Heart right ventricle (tissue), 16 donors: Measurements from ENCODE around the gene SMARCA2. TPM values are rescaled to one million over a fixed set of nuclear protein-coding genes. Genes with fewer than 3 reads are reported as not detected.

ENCODE experiments used
- ATAC-seq, 8 donors: fragments of 200-7000 bp; cut with Tn5 transposase; one replicate each; pipeline ENCODE4 v1.9.1; 2020; ENCODE audit warnings: mild to moderate bottlenecking in 8 of 8, moderate library complexity in 8 of 8, moderate number of reproducible peaks in 1 of 8
- DNase-seq, 2 donors: peaks; one replicate each; pipeline ENCODE4 v3.0.0-alpha.2; 2020
- H3K27ac ChIP-seq, 10 donors: fragments of 200-600 bp; sonication (generic) in 2 of 10; one replicate each; pipeline versions ENCODE4 v1.5.0 to v1.8.0; 2020 to 2022; ENCODE audit warnings: mild to moderate bottlenecking in 3 of 10
- H3K27me3 ChIP-seq, 7 donors: fragments of 200-600 bp; one replicate each; pipeline ENCODE4 v1.8.0; 2021 to 2022; ENCODE audit warnings: mild to moderate bottlenecking in 2 of 7
- H3K36me3 ChIP-seq, 9 donors: fragments of 200-600 bp; sonication (generic) in 1 of 9; one replicate each; pipeline versions ENCODE4 v1.5.0 to v1.8.0; 2020 to 2022; ENCODE audit warnings: mild to moderate bottlenecking in 2 of 9
- H3K4me1 ChIP-seq, 9 donors: fragments of 200-600 bp; sonication (generic) in 1 of 9; one replicate each; pipeline versions ENCODE4 v1.5.0 to v1.8.0; 2020 to 2022; ENCODE audit warnings: mild to moderate bottlenecking in 4 of 9
- H3K4me3 ChIP-seq, 10 donors: fragments of 200-600 bp; sonication (generic) in 2 of 10; one replicate each; pipeline versions ENCODE4 v1.5.0 to v1.8.0; 2020 to 2022; ENCODE audit warnings: mild to moderate bottlenecking in 7 of 10, moderate library complexity in 2 of 10
- H3K9me3 ChIP-seq, 11 donors: fragments of 200-600 bp in 10 of 11; sonication (generic) in 2 of 11; one replicate each; pipeline versions ENCODE4 v1.5.0 to v1.8.0; 2013 to 2022; ENCODE audit warnings: mild to moderate bottlenecking in 2 of 11, control low read depth in 1 of 11, moderate library complexity in 1 of 11
- WGBS, 2 donors: extraction: QIAGEN DNeasy Blood & Tissue Kit; methylation state at CpG; one replicate each; pipeline ENCODE4 v1.1.7; 2013; ENCODE audit warnings: inconsistent platforms in 1 of 2; 5-methylcytosine and 5-hydroxymethylcytosine counted together
- intact Hi-C, 10 donors: fragments of 100-400 bp; cut with DNase I; formaldehyde crosslinking; loops; one replicate each; pipeline versions ENCODE4 v1.11.1 to v1.14.2; 2022
- polyA plus RNA-seq, 2 donors: library from polyadenylated mRNA; stranded (reverse); fragments of 200-250 nt; gene quantifications; one replicate each; pipeline ENCODE4 v1.2.3, GENCODE V29; 2013
- total RNA-seq, 10 donors: library from RNA; stranded (reverse); fragmentation: NEBNext Ultra II Directional in 3 of 10; extraction: Animal tissue kit (Norgen Biotek cat#: 25700) in 3 of 10; gene quantifications; one replicate each; pipeline versions ENCODE4 v1.2.1 to v1.2.4, GENCODE V29; 2021 to 2023
- TF ChIP-seq, protein P1 (sequence below), 9 donors: fragments of 200-600 bp; sonication (generic) in 2 of 9; IDR thresholded peaks; one replicate each; pipeline versions ENCODE4 v1.5.0 to v1.8.0; 2021 to 2022; ENCODE audit warnings: antibody characterized with exemption in 9 of 9, mild to moderate bottlenecking in 5 of 9, moderate library complexity in 1 of 9
- donor health status: Arrhythmogenic right ventricular cardiomyopathy.
- donor health status: ischemic (EF 13 %, LVEDD 7.1; RV severe dilation, severe dysfunction).
- donor health status: healthy with polysubstance abuse.
- donor health status: DM: no; HTN: yes; CAD: no.
- donor health status: DM: no; HTN: no; CAD: no.
- donor health status: ischemic (EF 25% LVEDD 6.9; RV normal size, moderate dysfunction).
- donor health status: ischemic (EF 25% LVEDD 5.7; RV mildly dilated, moderate dysfunction).
- donor health status: healthy.
- donor health status: DM: yes; HTN: yes; CAD: no.
- donor health status: Ischemic cardiomyopathy.
- donor health status: ischemic (EF 35%, LVEDD 5.7; RV mildly dilated, moderate dysfunction).
- donor health status: nonischemic (EF 11% LVEDD 7.7; RV severe dilation, severe dysfunction).
- donor health status: DM: yes; HTN: yes; CAD: no.
- donor health status: PGD.
- donor health status: ischemic (EF 29% LVEDD 5.4; RV normal size, mild dysfunction).
- donor health status: nonischemic (EF 23%, LVEDD 6.1; RV moderate dilation, normal function).

The SMARCA2 gene
- total and polyA plus RNA-seq, 12 donors = 26.5 to 140 (median 105) TPM

GRCh38 chr9:2157277-2158110 lies 142.3 kb downstream of the SMARCA2 start:
- H3K9me3 ChIP-seq = no peaks in the 10 kb centered on the region
- no peaks in the 10 kb centered on the region for H3K27me3 ChIP-seq
- H3K27ac ChIP-seq = peak overlapping the region in 9 of 10 donors; percentile 65 to 88 (median 81)
- peak in 1 of 2 donors; percentile 30 for DNase-seq
- 7 to 8% methylated on average over 20 of the region's 20 CpGs for whole genome bisulfite sequencing, 2 donors
- TF ChIP-seq, protein P1, sequence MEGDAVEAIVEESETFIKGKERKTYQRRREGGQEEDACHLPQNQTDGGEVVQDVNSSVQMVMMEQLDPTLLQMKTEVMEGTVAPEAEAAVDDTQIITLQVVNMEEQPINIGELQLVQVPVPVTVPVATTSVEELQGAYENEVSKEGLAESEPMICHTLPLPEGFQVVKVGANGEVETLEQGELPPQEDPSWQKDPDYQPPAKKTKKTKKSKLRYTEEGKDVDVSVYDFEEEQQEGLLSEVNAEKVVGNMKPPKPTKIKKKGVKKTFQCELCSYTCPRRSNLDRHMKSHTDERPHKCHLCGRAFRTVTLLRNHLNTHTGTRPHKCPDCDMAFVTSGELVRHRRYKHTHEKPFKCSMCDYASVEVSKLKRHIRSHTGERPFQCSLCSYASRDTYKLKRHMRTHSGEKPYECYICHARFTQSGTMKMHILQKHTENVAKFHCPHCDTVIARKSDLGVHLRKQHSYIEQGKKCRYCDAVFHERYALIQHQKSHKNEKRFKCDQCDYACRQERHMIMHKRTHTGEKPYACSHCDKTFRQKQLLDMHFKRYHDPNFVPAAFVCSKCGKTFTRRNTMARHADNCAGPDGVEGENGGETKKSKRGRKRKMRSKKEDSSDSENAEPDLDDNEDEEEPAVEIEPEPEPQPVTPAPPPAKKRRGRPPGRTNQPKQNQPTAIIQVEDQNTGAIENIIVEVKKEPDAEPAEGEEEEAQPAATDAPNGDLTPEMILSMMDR (IDR thresholded peaks at IDR 0.05) = peak in 1 of 9 donors; percentile 5
- intact Hi-C loops = loop anchor here in 1 of 10 donors (5.0 kb wide), 1 partner anchor 85 kb away; no protein-coding TSS in a partner anchor
- peaks cover 0 to 13% (median 3%) of the 10 kb centered on the region in 9 donors for H3K36me3 ChIP-seq
- peak; percentile 61 to 88 (median 75) for ATAC-seq
- peak overlapping the region; percentile 26 to 67 (median 55) for H3K4me3 ChIP-seq
- H3K4me1 ChIP-seq = peaks cover 0 to 57% (median 36%) of the 10 kb centered on the region in 9 donors

DNA sequence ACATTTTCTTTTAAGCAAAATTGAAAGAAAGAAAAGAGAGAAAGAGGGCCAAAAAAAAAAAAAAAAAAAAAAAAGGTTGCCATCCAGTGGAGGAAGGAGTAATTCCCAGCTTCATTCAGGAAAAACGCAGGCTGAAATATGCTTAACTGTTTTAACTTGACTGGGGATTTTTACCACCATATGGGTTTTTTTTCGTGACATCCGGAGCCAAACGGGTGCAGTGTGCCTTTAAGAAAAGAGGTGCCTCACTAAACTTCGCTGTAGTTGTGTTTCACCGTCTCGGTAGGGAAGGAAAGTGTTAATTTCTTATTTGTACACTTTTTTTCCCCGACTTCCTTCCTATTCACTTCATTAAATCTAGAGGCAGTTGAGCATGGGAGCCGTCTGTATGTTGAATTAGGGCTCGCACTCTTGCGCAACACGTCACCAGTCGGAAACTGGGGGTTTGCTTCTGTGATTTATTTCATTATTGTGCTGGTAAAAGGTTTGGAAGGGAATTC lies 143.0 kb downstream of the SMARCA2 start:
- 1% methylated on average over 13 of the region's 13 CpGs for WGBS, 2 donors
- ATAC-seq (peak; percentile 31 to 75 (median 51)), DNase-seq (peak; percentile 32 to 37)
- Histone ChIP-seq H3K27me3 (no peaks in the 10 kb centered on the region), H3K27ac (peak overlapping the region in 9 of 10 donors; percentile 65 to 88 (median 81)), H3K4me1 (peaks cover 0 to 59% (median 36%) of the 10 kb centered on the region in 9 donors), H3K4me3 (peak overlapping the region; percentile 26 to 67 (median 55)), H3K36me3 (peaks cover 0 to 20% (median 3%) of the 10 kb centered on the region in 9 donors), H3K9me3 (no peaks in the 10 kb centered on the region)
- TF ChIP-seq, protein P1 (IDR thresholded peaks at IDR 0.05) = peak in 1 of 9 donors; percentile 17
- intact Hi-C loops = loop anchor here in 1 of 10 donors (5.0 kb wide), 1 partner anchor 84 kb away; no protein-coding TSS in a partner anchor

DNA sequence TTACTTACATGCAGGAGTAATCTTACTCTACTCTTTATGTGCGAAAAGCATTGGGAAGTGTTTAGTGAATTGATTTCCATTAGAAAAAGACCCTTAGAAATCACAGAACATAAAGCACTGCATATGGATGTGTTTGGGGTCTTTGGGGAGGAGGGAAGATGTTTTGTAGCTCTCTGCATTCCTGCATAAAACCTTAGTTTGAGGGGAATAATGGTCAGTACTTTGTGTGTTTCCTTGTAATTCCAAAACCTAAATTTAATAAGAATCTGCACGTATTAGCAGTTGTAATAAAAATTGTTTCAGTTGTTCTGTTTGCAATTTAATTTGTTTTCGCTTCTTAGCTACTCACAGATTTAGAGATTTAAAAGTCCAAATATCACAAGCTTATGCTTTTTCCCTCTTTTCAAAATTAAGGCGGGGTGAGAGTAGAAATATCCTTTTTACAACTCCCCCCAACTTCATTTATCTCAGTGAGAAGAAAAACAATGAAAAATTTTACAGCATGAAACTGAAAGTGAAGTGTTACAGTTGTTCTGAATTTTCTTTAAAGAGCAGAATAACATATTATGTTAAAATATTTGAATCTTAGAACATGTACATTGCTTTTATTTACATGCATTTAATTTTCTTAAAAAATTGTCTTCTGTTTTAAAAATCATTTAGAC lies 143.8 kb downstream of the SMARCA2 start:
- peaks cover 0 to 27% (median 3%) of the 10 kb centered on the region in 9 donors for H3K36me3 ChIP-seq
- peak overlapping the region; percentile 60 to 88 (median 80) for H3K27ac ChIP-seq
- intact Hi-C loops = loop anchor here in 1 of 10 donors (5.0 kb wide), 1 partner anchor 83 kb away; no protein-coding TSS in a partner anchor
- DNase-seq = no peak
- H3K4me1 ChIP-seq = peaks cover 0 to 57% (median 34%) of the 10 kb centered on the region in 9 donors
- TF ChIP-seq, protein P1 (IDR thresholded peaks at IDR 0.05) = no peak
- WGBS, 2 donors = 12 to 18% methylated on average over 4 of the region's 4 CpGs
- H3K27me3 ChIP-seq = no peaks in the 10 kb centered on the region
- H3K9me3 ChIP-seq = no peaks in the 10 kb centered on the region
- peak overlapping the region in 9 of 10 donors; percentile 36 to 67 (median 55) for H3K4me3 ChIP-seq
- no peak for ATAC-seq
